ENCODE data around the gene LAPTM5. TPM values are rescaled to one million over a fixed set of nuclear protein-coding genes. Genes with fewer than 3 reads are reported as not detected.

Gene LAPTM5
- total and polyA plus RNA-seq, 10 of the 15 experiments (the other 5 are each of a cell fraction or from before 2014, with no cell fraction given): 24.1 to 1,034 (median 687) TPM

GRCh38 chr1:30756206-30756544 lies 1.4 kb downstream of the LAPTM5 start (continued):
- no peak for TF ChIP-seq ZNF592 (IDR thresholded peaks at IDR 0.05)
- TF ChIP-seq JUND (IDR thresholded peaks at IDR 0.05; ENCODE audit: low read depth, low read length): no peak
- TF ChIP-seq RELA (IDR thresholded peaks at IDR 0.05; ENCODE audit: borderline replicate concordance, partially characterized antibody): no peak
- TF ChIP-seq POLR2AphosphoS5 (IDR thresholded peaks at IDR 0.05; ENCODE audit: low read length): 0 out of 2 replicates have a peak, but pooled peaks have one; percentile 0

GRCh38 chr1:30755746-30756145 lies 1.8 kb downstream of the LAPTM5 start:
- no peak for DNase-seq (ENCODE audit: low read depth, low spot score)
- Histone ChIP-seq H3K9ac (ENCODE audit: control insufficient read depth, insufficient read depth, low read length) (peak overlapping the region; percentile 97), H3K79me2 (ENCODE audit: control insufficient read depth, insufficient read depth, low read length) (peaks cover 97% of the 10 kb centered on the region), H3K27me3 (replicated peaks in 1 of 2; ENCODE audit: control insufficient read depth in 2 of 2, insufficient read depth in 2 of 2, low read length in 1 of 2) (no peaks in the 10 kb centered on the region), H3K27ac (ENCODE audit: control insufficient read depth, insufficient read depth) (peak overlapping the region; percentile 93), H2AFZ (ENCODE audit: control insufficient read depth, low read depth, low read length) (no peak overlapping the region), H4K20me1 (ENCODE audit: control insufficient read depth, insufficient read depth) (no peaks in the 10 kb centered on the region), H3K4me3 (peak overlapping the region; percentile 98), H3K9me3 (replicated peaks; ENCODE audit: control insufficient read depth, insufficient read depth, low read length) (no peaks in the 10 kb centered on the region), H3K4me1 (ENCODE audit: control insufficient read depth, insufficient read depth, low read length) (peaks cover 48% of the 10 kb centered on the region), H3K4me2 (ENCODE audit: control insufficient read depth, insufficient read depth) (peak overlapping the region; percentile 75), H3K36me3 (ENCODE audit: control insufficient read depth in 2 of 2, insufficient read depth in 2 of 2, low read length in 1 of 2) (peaks cover 2 to 6% of the 10 kb centered on the region in 2 experiments; a peak in 3 of 4 replicates)
- RAD21 ChIA-PET (ENCODE audit: unreplicated experiment): interaction anchor here (0.5 to 17.1 kb wide), 6 partner anchors 8 to 161 kb away, joined by 3 to 462 read pairs (median 126); no protein-coding TSS in a partner anchor
- CTCF ChIA-PET: interaction anchor here (1.4 to 16.5 kb wide), 7 partner anchors 10 to 36 kb away, joined by 6 to 161 read pairs (median 9); no protein-coding TSS in a partner anchor
- no peak for ATAC-seq
- POLR2A ChIA-PET: interaction anchor here (1.0 to 22.5 kb wide), 8 partner anchors 5 to 37 kb away, joined by 3 to 741 read pairs (median 24); partner anchors contain the start of gene LAPTM5
- BruUV-seq (replicated peaks): no TSS peak
- SMC1A ChIA-PET (ENCODE audit: uncharacterized antibody, unreplicated experiment): interaction anchor here (15.9 to 24.8 kb wide), 4 partner anchors 3 to 27 kb away, joined by 248 to 556 read pairs (median 440); partner anchors contain the start of genes LAPTM5 and MATN1
- in situ Hi-C loops (cut with MboI): loop anchor here (10.0 kb wide), 1 partner anchor 1179 kb away; the partner anchor contains the start of gene PTP4A2
- intact Hi-C loops (cut with micrococcal nuclease; ENCODE audit: unreplicated experiment): no loop called here
- WGBS (ENCODE audit: insufficient coverage, insufficient replicate concordance, low lambda C conversion rate, missing lambda C conversion rate): 5% methylated on average over 4 of the region's 4 CpGs
- no peak for FAIRE-seq
- peak; percentile 70 for TF ChIP-seq POLR2A (IDR thresholded peaks at IDR 0.05; ENCODE audit: low read depth, low read length)
- no peak for TF ChIP-seq YY1 (IDR thresholded peaks at IDR 0.05; ENCODE audit: low read depth, low read length)
- no peak for TF ChIP-seq RFX5 (IDR thresholded peaks at IDR 0.05; ENCODE audit: low read depth, low read length)
- no peak for TF ChIP-seq TARDBP (IDR thresholded peaks at IDR 0.05; ENCODE audit: borderline replicate concordance)
- TF ChIP-seq NR2F1 (conservative IDR thresholded peaks at IDR 0.05): 0 out of 2 replicates have a peak, but pooled peaks have one; percentile 10
- TF ChIP-seq MEF2B (IDR thresholded peaks at IDR 0.05; ENCODE audit: partially characterized antibody, poor library complexity, severe bottlenecking): no peak
- TF ChIP-seq CBX5 (IDR thresholded peaks at IDR 0.05; ENCODE audit: low read depth): no peak
- no peak for TF ChIP-seq NFYB (IDR thresholded peaks at IDR 0.05; ENCODE audit: insufficient read depth, low read depth, low read length)
- TF ChIP-seq GABPA (IDR thresholded peaks at IDR 0.05; ENCODE audit: low read depth): no peak
- no peak for TF ChIP-seq NKRF (conservative IDR thresholded peaks at IDR 0.05)
- no peak for TF ChIP-seq ZBTB33 (IDR thresholded peaks at IDR 0.05)

Measured in GM12878 (cell line).